ENCODE data around the gene SRSF10.

- TF ChIP-seq CTCF (conservative IDR thresholded peaks at IDR 0.05 in 1 of 2, IDR thresholded peaks at IDR 0.05 in 1 of 2; ENCODE audit: low read depth in 1 of 2, low read length in 2 of 2) (no peak), EZH2 (IDR thresholded peaks at IDR 0.05; ENCODE audit: low read length, missing control alignments) (no peak)
Observed at GRCh38 chr1:23922321-23922943, 57.7 kb downstream of the SRSF10 start.

Data from fibroblast of lung (primary cell).